ENCODE data around the gene ZNF518B. TPM values are rescaled to one million over a fixed set of nuclear protein-coding genes. Genes with fewer than 3 reads are reported as not detected.
A peak's percentile ranks its signal among the peaks of the same experiment; 100 is the strongest.

Gene ZNF518B
- total and polyA plus RNA-seq, 9 of the 15 experiments (the other 6 are each of a cell fraction or from before 2014, with no cell fraction given) = 13.1 to 48.9 (median 37.5) TPM

- no peak for TF ChIP-seq SMARCA4 (IDR thresholded peaks at IDR 0.05)
- TF ChIP-seq, protein P1, sequence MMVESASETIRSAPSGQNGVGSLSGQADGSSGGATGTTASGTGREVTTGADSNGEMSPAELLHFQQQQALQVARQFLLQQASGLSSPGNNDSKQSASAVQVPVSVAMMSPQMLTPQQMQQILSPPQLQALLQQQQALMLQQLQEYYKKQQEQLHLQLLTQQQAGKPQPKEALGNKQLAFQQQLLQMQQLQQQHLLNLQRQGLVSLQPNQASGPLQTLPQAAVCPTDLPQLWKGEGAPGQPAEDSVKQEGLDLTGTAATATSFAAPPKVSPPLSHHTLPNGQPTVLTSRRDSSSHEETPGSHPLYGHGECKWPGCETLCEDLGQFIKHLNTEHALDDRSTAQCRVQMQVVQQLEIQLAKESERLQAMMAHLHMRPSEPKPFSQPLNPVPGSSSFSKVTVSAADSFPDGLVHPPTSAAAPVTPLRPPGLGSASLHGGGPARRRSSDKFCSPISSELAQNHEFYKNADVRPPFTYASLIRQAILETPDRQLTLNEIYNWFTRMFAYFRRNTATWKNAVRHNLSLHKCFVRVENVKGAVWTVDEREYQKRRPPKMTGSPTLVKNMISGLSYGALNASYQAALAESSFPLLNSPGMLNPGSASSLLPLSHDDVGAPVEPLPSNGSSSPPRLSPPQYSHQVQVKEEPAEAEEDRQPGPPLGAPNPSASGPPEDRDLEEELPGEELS (CRISPR knock-in tag; IDR thresholded peaks at IDR 0.05; ENCODE audit: borderline replicate concordance) = no peak
- TF ChIP-seq SMARCA5 (IDR thresholded peaks at IDR 0.05) = peak; percentile 82
- TF ChIP-seq ZHX1 (conservative IDR thresholded peaks at IDR 0.05; ENCODE audit: low read length) = no peak
- TF ChIP-seq, protein P2, sequence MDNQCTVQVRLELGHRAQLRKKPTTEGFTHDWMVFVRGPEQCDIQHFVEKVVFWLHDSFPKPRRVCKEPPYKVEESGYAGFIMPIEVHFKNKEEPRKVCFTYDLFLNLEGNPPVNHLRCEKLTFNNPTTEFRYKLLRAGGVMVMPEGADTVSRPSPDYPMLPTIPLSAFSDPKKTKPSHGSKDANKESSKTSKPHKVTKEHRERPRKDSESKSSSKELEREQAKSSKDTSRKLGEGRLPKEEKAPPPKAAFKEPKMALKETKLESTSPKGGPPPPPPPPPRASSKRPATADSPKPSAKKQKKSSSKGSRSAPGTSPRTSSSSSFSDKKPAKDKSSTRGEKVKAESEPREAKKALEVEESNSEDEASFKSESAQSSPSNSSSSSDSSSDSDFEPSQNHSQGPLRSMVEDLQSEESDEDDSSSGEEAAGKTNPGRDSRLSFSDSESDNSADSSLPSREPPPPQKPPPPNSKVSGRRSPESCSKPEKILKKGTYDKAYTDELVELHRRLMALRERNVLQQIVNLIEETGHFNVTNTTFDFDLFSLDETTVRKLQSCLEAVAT (IDR thresholded peaks at IDR 0.05) = no peak
- TF ChIP-seq ZBTB43 (CRISPR knock-in tag; IDR thresholded peaks at IDR 0.05) = no peak
- TF ChIP-seq, protein P3, sequence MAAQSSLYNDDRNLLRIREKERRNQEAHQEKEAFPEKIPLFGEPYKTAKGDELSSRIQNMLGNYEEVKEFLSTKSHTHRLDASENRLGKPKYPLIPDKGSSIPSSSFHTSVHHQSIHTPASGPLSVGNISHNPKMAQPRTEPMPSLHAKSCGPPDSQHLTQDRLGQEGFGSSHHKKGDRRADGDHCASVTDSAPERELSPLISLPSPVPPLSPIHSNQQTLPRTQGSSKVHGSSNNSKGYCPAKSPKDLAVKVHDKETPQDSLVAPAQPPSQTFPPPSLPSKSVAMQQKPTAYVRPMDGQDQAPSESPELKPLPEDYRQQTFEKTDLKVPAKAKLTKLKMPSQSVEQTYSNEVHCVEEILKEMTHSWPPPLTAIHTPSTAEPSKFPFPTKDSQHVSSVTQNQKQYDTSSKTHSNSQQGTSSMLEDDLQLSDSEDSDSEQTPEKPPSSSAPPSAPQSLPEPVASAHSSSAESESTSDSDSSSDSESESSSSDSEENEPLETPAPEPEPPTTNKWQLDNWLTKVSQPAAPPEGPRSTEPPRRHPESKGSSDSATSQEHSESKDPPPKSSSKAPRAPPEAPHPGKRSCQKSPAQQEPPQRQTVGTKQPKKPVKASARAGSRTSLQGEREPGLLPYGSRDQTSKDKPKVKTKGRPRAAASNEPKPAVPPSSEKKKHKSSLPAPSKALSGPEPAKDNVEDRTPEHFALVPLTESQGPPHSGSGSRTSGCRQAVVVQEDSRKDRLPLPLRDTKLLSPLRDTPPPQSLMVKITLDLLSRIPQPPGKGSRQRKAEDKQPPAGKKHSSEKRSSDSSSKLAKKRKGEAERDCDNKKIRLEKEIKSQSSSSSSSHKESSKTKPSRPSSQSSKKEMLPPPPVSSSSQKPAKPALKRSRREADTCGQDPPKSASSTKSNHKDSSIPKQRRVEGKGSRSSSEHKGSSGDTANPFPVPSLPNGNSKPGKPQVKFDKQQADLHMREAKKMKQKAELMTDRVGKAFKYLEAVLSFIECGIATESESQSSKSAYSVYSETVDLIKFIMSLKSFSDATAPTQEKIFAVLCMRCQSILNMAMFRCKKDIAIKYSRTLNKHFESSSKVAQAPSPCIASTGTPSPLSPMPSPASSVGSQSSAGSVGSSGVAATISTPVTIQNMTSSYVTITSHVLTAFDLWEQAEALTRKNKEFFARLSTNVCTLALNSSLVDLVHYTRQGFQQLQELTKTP (IDR thresholded peaks at IDR 0.05; ENCODE audit: low read depth in 1 of 2, partially characterized antibody in 2 of 2) = no peak
- no peak for TF ChIP-seq KDM2B (CRISPR knock-in tag; IDR thresholded peaks at IDR 0.05)
- no peak for TF ChIP-seq FOS (IDR thresholded peaks at IDR 0.05; ENCODE audit: extremely low read depth, insufficient read length)
- no peak for TF ChIP-seq ZNF311 (CRISPR knock-in tag; IDR thresholded peaks at IDR 0.05)
- no peak for TF ChIP-seq TCF3 (CRISPR knock-in tag; IDR thresholded peaks at IDR 0.05)
- TF ChIP-seq RCOR1 (IDR thresholded peaks at IDR 0.05; ENCODE audit: borderline replicate concordance in 1 of 2, low read depth in 2 of 2, low read length in 2 of 2) = 0 out of 4 replicates have a peak, but pooled peaks of 1 of the 2 experiments have one; percentile 9
- TF ChIP-seq ZBTB7A (IDR thresholded peaks at IDR 0.05; ENCODE audit: borderline replicate concordance, control insufficient read depth, low read depth, low read length) = no peak
- TF ChIP-seq, protein P4, sequence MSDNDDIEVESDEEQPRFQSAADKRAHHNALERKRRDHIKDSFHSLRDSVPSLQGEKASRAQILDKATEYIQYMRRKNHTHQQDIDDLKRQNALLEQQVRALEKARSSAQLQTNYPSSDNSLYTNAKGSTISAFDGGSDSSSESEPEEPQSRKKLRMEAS (CRISPR knock-in tag; IDR thresholded peaks at IDR 0.05) = no peak
- TF ChIP-seq ZNF146 (CRISPR knock-in tag; IDR thresholded peaks at IDR 0.05; ENCODE audit: unreplicated experiment) = no peak
Observed at GRCh38 chr4:10460313-10461047, 3.3 kb upstream of the ZNF518B start (continued).

All from K562 (cell line).